HG03196 (cell line): ENCODE results near the gene FABP6.
"Not testable (repeated sequence)": the region's sequence is repeated elsewhere in the genome, so short reads cannot be mapped to it uniquely, and the experiment has no call there.

Experiments used
- ATAC-seq: cut with Tn5 transposase; IDR thresholded peaks from one replicate; pipeline ENCODE4 v1.9.1; 2021; ENCODE audit not compliant: unreplicated experiment

FABP6 gene

GRCh38 chr5:160219356-160219755 is 9.9 kb upstream of the FABP6 start:
- ATAC-seq, result no peak

GRCh38 chr5:160221082-160221481 is 8.2 kb upstream of the FABP6 start:
- ATAC-seq, result no peak

GRCh38 chr5:160227012-160227411 is 2.3 kb upstream of the FABP6 start:
- ATAC-seq, result no peak

- peak; percentile 61 for ATAC-seq
These were observed 1.6 kb downstream of the FABP6 start for GRCh38 chr5:160230686-160231527.

GRCh38 chr5:160231783-160232342 is 2.6 kb downstream of the FABP6 start:
- no peak for ATAC-seq

- no peak for ATAC-seq
These were observed 3.9 kb downstream of the FABP6 start for GRCh38 chr5:160233215-160233614.

GRCh38 chr5:160235731-160236130 is 6.4 kb downstream of the FABP6 start:
- no peak for ATAC-seq

GRCh38 chr5:160237571-160238093 is 8.3 kb downstream of the FABP6 start:
- ATAC-seq, result no peak

- ATAC-seq, result no peak
These were observed 11.0 kb downstream of the FABP6 start for GRCh38 chr5:160240350-160240749.

- ATAC-seq, result no peak
These were observed 12.8 kb downstream of the FABP6 start for GRCh38 chr5:160242145-160242544.

- no peak for ATAC-seq
These were observed 16.3 kb downstream of the FABP6 start for GRCh38 chr5:160245506-160246086.

GRCh38 chr5:160249570-160249969 is 20.3 kb downstream of the FABP6 start:
- ATAC-seq, result not testable (repeated sequence)

GRCh38 chr5:160250226-160250625 is 20.9 kb downstream of the FABP6 start:
- no peak for ATAC-seq

- ATAC-seq, result no peak
These were observed 21.5 kb downstream of the FABP6 start for GRCh38 chr5:160250826-160251225.

- no peak for ATAC-seq
These were observed 22.3 kb downstream of the FABP6 start for GRCh38 chr5:160251406-160252155.

- no peak for ATAC-seq
These were observed 23.6 kb downstream of the FABP6 start for GRCh38 chr5:160252916-160253315.

- ATAC-seq, result no peak
These were observed 24.1 kb downstream of the FABP6 start for GRCh38 chr5:160253441-160253840.

GRCh38 chr5:160254706-160255105 is 25.4 kb downstream of the FABP6 start:
- no peak for ATAC-seq

- no peak for ATAC-seq
These were observed 30.0 kb downstream of the FABP6 start for GRCh38 chr5:160259341-160259740.

GRCh38 chr5:160260006-160260775 is 30.9 kb downstream of the FABP6 start:
- ATAC-seq, result no peak
